Measurements from ENCODE around the gene SLC16A1. TPM values are rescaled to one million over a fixed set of nuclear protein-coding genes. Genes with fewer than 3 reads are reported as not detected.

The SLC16A1 gene
- total RNA-seq, 3 donors from 2014 or later = 15.4 to 28.2 (median 15.7) TPM

GRCh38 chr1:112933820-112934571 lies 22.0 kb downstream of the SLC16A1 start:
- no peak for TF ChIP-seq CTCF (IDR thresholded peaks at IDR 0.05)
- H3K27me3 ChIP-seq = no peaks in the 10 kb centered on the region
- no peak overlapping the region for H3K4me3 ChIP-seq
- intact Hi-C loops (cut with DNase I; ENCODE audit: low total_unique reads) = no loop called here
- H3K27ac ChIP-seq = no peak overlapping the region
- no peaks in the 10 kb centered on the region for H3K9me3 ChIP-seq
- peaks cover 0 to 5% of the 10 kb centered on the region in 2 donors for H3K4me1 ChIP-seq
- H3K36me3 ChIP-seq = no peaks in the 10 kb centered on the region
- no peak for DNase-seq (ENCODE audit: low spot score in 2 of 2)

- Histone ChIP-seq H3K4me1 (no peaks in the 10 kb centered on the region), H3K4me3 (no peak overlapping the region), H3K27ac (no peak overlapping the region), H3K27me3 (no peaks in the 10 kb centered on the region), H3K9me3 (no peaks in the 10 kb centered on the region), H3K36me3 (no peaks in the 10 kb centered on the region)
- no peak for TF ChIP-seq POLR2AphosphoS5 (IDR thresholded peaks at IDR 0.05)
- intact Hi-C loops (cut with DNase I; ENCODE audit: low total_unique reads) = no loop called here
- DNase-seq (ENCODE audit: low spot score in 2 of 2) = no peak
These were observed 26.0 kb downstream of the SLC16A1 start for GRCh38 chr1:112929979-112930378.

- no peaks in the 10 kb centered on the region for H3K27me3 ChIP-seq
- no peaks in the 10 kb centered on the region for H3K9me3 ChIP-seq
- no peak for DNase-seq (ENCODE audit: low spot score in 2 of 2)
- H3K27ac ChIP-seq = no peak overlapping the region
- intact Hi-C loops (cut with DNase I; ENCODE audit: low total_unique reads) = no loop called here
- no peaks in the 10 kb centered on the region for H3K36me3 ChIP-seq
- TF ChIP-seq POLR2AphosphoS5 (IDR thresholded peaks at IDR 0.05) = no peak
- H3K4me3 ChIP-seq = no peak overlapping the region
- H3K4me1 ChIP-seq = no peaks in the 10 kb centered on the region
These were observed 28.5 kb downstream of the SLC16A1 start for GRCh38 chr1:112927462-112927990.

- TF ChIP-seq POLR2A (IDR thresholded peaks at IDR 0.05) = no peak
- TF ChIP-seq CTCF (IDR thresholded peaks at IDR 0.05) = no peak
- no peak for TF ChIP-seq POLR2AphosphoS5 (IDR thresholded peaks at IDR 0.05)
- Histone ChIP-seq H3K4me1 (no peaks in the 10 kb centered on the region), H3K27me3 (no peaks in the 10 kb centered on the region), H3K9me3 (no peaks in the 10 kb centered on the region), H3K36me3 (no peaks in the 10 kb centered on the region), H3K4me3 (no peak overlapping the region), H3K27ac (no peak overlapping the region)
- DNase-seq (ENCODE audit: low spot score in 2 of 2) = no peak
- intact Hi-C loops (cut with DNase I; ENCODE audit: low total_unique reads) = no loop called here
These were observed 29.1 kb downstream of the SLC16A1 start for GRCh38 chr1:112926858-112927257.

GRCh38 chr1:112925015-112925414 lies 31.0 kb downstream of the SLC16A1 start:
- no peaks in the 10 kb centered on the region for H3K36me3 ChIP-seq
- intact Hi-C loops (cut with DNase I; ENCODE audit: low total_unique reads) = no loop called here
- no peak for DNase-seq (ENCODE audit: low spot score in 2 of 2)
- TF ChIP-seq POLR2AphosphoS5 (IDR thresholded peaks at IDR 0.05) = no peak
- TF ChIP-seq CTCF (IDR thresholded peaks at IDR 0.05) = no peak
- TF ChIP-seq POLR2A (IDR thresholded peaks at IDR 0.05) = no peak
- H3K4me1 ChIP-seq = no peaks in the 10 kb centered on the region
- no peaks in the 10 kb centered on the region for H3K9me3 ChIP-seq
- no peak overlapping the region for H3K4me3 ChIP-seq
- no peaks in the 10 kb centered on the region for H3K27me3 ChIP-seq
- no peak overlapping the region for H3K27ac ChIP-seq

- intact Hi-C loops (cut with DNase I; ENCODE audit: low total_unique reads) = loop anchor here (5.0 kb wide), 1 partner anchor 1092 kb away; no protein-coding TSS in a partner anchor
- Histone ChIP-seq H3K4me3 (no peak overlapping the region), H3K36me3 (no peaks in the 10 kb centered on the region), H3K27me3 (no peaks in the 10 kb centered on the region), H3K27ac (no peak overlapping the region), H3K9me3 (no peaks in the 10 kb centered on the region), H3K4me1 (no peaks in the 10 kb centered on the region)
- no peak for DNase-seq (ENCODE audit: low spot score in 2 of 2)
- TF ChIP-seq POLR2A (IDR thresholded peaks at IDR 0.05) = no peak
- TF ChIP-seq POLR2AphosphoS5 (IDR thresholded peaks at IDR 0.05) = no peak
- no peak for TF ChIP-seq CTCF (IDR thresholded peaks at IDR 0.05)
These were observed 32.0 kb downstream of the SLC16A1 start for GRCh38 chr1:112923959-112924349.

Measured in breast epithelium (tissue), 4 donors.